ENCODE measurements around the gene ADAP1.

Gene ADAP1

GRCh38 chr7:937856-938484, 16.5 kb downstream of the ADAP1 start:
- no peak for DNase-seq (ENCODE audit: low read depth)
- TF ChIP-seq CTCF (IDR thresholded peaks at IDR 0.05; ENCODE audit: insufficient read depth, low read depth, low read length, missing control alignments) = no peak
- no peak overlapping the region for H3K4me3 ChIP-seq (ENCODE audit: low read length)

GRCh38 chr7:936386-937054, 18.0 kb downstream of the ADAP1 start:
- no peak overlapping the region for H3K4me3 ChIP-seq (ENCODE audit: low read length)
- DNase-seq (ENCODE audit: low read depth) = peak; percentile 52
- no peak for TF ChIP-seq CTCF (IDR thresholded peaks at IDR 0.05; ENCODE audit: insufficient read depth, low read depth, low read length, missing control alignments)

- DNase-seq (ENCODE audit: low read depth) = no peak
- no peak overlapping the region for H3K4me3 ChIP-seq (ENCODE audit: low read length)
- no peak for TF ChIP-seq CTCF (IDR thresholded peaks at IDR 0.05; ENCODE audit: insufficient read depth, low read depth, low read length, missing control alignments)
These were observed 18.6 kb downstream of the ADAP1 start for GRCh38 chr7:935874-936385.

- no peak for DNase-seq (ENCODE audit: low read depth)
- TF ChIP-seq CTCF (IDR thresholded peaks at IDR 0.05; ENCODE audit: insufficient read depth, low read depth, low read length, missing control alignments) = no peak
- no peak overlapping the region for H3K4me3 ChIP-seq (ENCODE audit: low read length)
These were observed 19.2 kb downstream of the ADAP1 start for GRCh38 chr7:935164-935873.

- no peak for TF ChIP-seq CTCF (IDR thresholded peaks at IDR 0.05; ENCODE audit: insufficient read depth, low read depth, low read length, missing control alignments)
- no peak for DNase-seq (ENCODE audit: low read depth)
- no peak overlapping the region for H3K4me3 ChIP-seq (ENCODE audit: low read length)
These were observed 19.9 kb downstream of the ADAP1 start for GRCh38 chr7:934469-935163.

- no peak for TF ChIP-seq CTCF (IDR thresholded peaks at IDR 0.05; ENCODE audit: insufficient read depth, low read depth, low read length, missing control alignments)
- no peak overlapping the region for H3K4me3 ChIP-seq (ENCODE audit: low read length)
- DNase-seq (ENCODE audit: low read depth) = no peak
These were observed 21.9 kb downstream of the ADAP1 start for GRCh38 chr7:932651-932975.

Data from epithelial cell of esophagus (primary cell).